ENCODE data around the gene ZC2HC1C.

DNA sequence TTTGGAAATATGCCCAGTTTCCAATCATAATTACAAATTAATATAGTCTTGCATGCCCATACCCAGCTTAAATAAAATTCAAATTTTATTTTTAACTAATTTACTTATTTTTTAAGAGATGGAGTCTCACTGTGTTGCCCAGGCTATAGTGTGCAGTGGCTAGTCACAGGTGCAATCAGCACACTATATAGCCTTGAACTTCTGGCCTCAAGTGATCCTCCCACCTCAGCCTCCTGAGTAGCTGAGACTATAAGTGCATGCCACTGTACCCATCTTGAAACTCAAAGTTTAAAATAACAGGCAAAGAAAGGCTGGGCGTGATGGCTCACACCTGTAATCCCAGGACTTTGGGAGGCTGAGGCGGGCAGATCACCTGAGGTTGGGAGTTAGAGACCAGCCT, 28.5 kb upstream of the ZC2HC1C start:
- TF ChIP-seq NFE2L1 (tag; IDR thresholded peaks at IDR 0.05; ENCODE audit: borderline replicate concordance, low read depth) = no peak
- TF ChIP-seq TAF1 (IDR thresholded peaks at IDR 0.05; ENCODE audit: control insufficient read depth, extremely low read depth, insufficient read depth, low read length, severe bottlenecking) = no peak
- TF ChIP-seq MXI1 (IDR thresholded peaks at IDR 0.05; ENCODE audit: low read depth, low read length) = no peak
- no peak for TF ChIP-seq DACH1 (IDR thresholded peaks at IDR 0.05; ENCODE audit: partially characterized antibody)
- TF ChIP-seq ZNF75A (CRISPR knock-in tag; IDR thresholded peaks at IDR 0.05) = no peak
- TF ChIP-seq SUPT5H (IDR thresholded peaks at IDR 0.05) = no peak
- no peak for TF ChIP-seq ZC3H4 (CRISPR knock-in tag; IDR thresholded peaks at IDR 0.05; ENCODE audit: borderline replicate concordance)
- TF ChIP-seq, protein P1, sequence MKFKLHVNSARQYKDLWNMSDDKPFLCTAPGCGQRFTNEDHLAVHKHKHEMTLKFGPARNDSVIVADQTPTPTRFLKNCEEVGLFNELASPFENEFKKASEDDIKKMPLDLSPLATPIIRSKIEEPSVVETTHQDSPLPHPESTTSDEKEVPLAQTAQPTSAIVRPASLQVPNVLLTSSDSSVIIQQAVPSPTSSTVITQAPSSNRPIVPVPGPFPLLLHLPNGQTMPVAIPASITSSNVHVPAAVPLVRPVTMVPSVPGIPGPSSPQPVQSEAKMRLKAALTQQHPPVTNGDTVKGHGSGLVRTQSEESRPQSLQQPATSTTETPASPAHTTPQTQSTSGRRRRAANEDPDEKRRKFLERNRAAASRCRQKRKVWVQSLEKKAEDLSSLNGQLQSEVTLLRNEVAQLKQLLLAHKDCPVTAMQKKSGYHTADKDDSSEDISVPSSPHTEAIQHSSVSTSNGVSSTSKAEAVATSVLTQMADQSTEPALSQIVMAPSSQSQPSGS (CRISPR knock-in tag; IDR thresholded peaks at IDR 0.05) = no peak
- TF ChIP-seq, protein P2, sequence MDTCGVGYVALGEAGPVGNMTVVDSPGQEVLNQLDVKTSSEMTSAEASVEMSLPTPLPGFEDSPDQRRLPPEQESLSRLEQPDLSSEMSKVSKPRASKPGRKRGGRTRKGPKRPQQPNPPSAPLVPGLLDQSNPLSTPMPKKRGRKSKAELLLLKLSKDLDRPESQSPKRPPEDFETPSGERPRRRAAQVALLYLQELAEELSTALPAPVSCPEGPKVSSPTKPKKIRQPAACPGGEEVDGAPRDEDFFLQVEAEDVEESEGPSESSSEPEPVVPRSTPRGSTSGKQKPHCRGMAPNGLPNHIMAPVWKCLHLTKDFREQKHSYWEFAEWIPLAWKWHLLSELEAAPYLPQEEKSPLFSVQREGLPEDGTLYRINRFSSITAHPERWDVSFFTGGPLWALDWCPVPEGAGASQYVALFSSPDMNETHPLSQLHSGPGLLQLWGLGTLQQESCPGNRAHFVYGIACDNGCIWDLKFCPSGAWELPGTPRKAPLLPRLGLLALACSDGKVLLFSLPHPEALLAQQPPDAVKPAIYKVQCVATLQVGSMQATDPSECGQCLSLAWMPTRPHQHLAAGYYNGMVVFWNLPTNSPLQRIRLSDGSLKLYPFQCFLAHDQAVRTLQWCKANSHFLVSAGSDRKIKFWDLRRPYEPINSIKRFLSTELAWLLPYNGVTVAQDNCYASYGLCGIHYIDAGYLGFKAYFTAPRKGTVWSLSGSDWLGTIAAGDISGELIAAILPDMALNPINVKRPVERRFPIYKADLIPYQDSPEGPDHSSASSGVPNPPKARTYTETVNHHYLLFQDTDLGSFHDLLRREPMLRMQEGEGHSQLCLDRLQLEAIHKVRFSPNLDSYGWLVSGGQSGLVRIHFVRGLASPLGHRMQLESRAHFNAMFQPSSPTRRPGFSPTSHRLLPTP (IDR thresholded peaks at IDR 0.05; ENCODE audit: borderline replicate concordance, extremely low read depth, insufficient read length) = no peak
- no peak for TF ChIP-seq NFIX (CRISPR knock-in tag; IDR thresholded peaks at IDR 0.05; ENCODE audit: low read depth)
- TF ChIP-seq ZNF354B (CRISPR knock-in tag; IDR thresholded peaks at IDR 0.05) = no peak
- no peak for TF ChIP-seq ILF3 (IDR thresholded peaks at IDR 0.05; ENCODE audit: borderline replicate concordance)
- TF ChIP-seq RAD21 (CRISPR knock-in tag; conservative IDR thresholded peaks at IDR 0.05 in 1 of 2, IDR thresholded peaks at IDR 0.05 in 1 of 2) = no peak

All from K562 (cell line).